PC-3 (cell line): ENCODE measurements around the gene FUBP3. TPM values are rescaled to one million over a fixed set of nuclear protein-coding genes. Genes with fewer than 3 reads are reported as not detected.

Experiments
- ATAC-seq: fragments of 200-7000 bp; cut with Tn5 transposase; 2 replicates; pipeline ENCODE4 v1.9.1; 2020; ENCODE audit warnings: mild to moderate bottlenecking, moderate library complexity
- BruUV-seq: library from RNA; stranded (reverse); fragments of 400-500 nt; replicated peaks from 2 replicates; lab custom pipeline; 2021; lab: Mats Ljungman, UMichigan
- CTCF ChIA-PET: fragments of 300-600 bp; sonication (Branson Sonifier 250); formaldehyde crosslinking; loops from one replicate; lab custom pipeline; 2022; ENCODE audit warnings: antibody characterized with exemption; lab: Charles Lee
- POLR2A ChIA-PET: fragments of 300-600 bp; sonication (Branson Sonifier 250); formaldehyde crosslinking; loops from one replicate; lab custom pipeline; 2022; ENCODE audit warnings: antibody characterized with exemption; ENCODE audit not compliant: unreplicated experiment; lab: Charles Lee
- DNase-seq: peaks from one replicate; pipeline ENCODE4 v3.0.0-alpha.2; 2015
- H2AFZ ChIP-seq: fragments of 300-600 bp; sonication (generic); 2 replicates; pipeline ENCODE4 v1.6.0; 2016; ENCODE audit warnings: antibody characterized with exemption, low read length
- H3F3A ChIP-seq: fragments of 300-600 bp; sonication (generic); one replicate; pipeline ENCODE4 v1.6.0; 2017; ENCODE audit warnings: antibody characterized with exemption, low read length, control low read depth, mild to moderate bottlenecking; ENCODE audit not compliant: unreplicated experiment
- H3K27ac ChIP-seq: fragments of 300-600 bp; sonication (generic); 2 replicates; pipeline ENCODE4 v1.5.1; 2016; ENCODE audit warnings: mild to moderate bottlenecking, low read length
- H3K27me3 ChIP-seq: fragments of 300-600 bp; sonication (generic); 2 replicates; pipeline ENCODE4 v1.6.1; 2016; ENCODE audit warnings: low read length, mixed read lengths
- H3K36me3 ChIP-seq: fragments of 300-600 bp; sonication (generic); 2 replicates; pipeline ENCODE4 v1.6.1; 2016; ENCODE audit warnings: low read depth, mixed run types, low read length, mixed read lengths
- H3K4me1 ChIP-seq: fragments of 300-600 bp; sonication (generic); 2 replicates; pipeline ENCODE4 v1.5.1; 2016; ENCODE audit warnings: low read length; ENCODE audit not compliant: insufficient read depth
- H3K4me2 ChIP-seq: fragments of 300-600 bp; sonication (generic); 2 replicates; pipeline ENCODE4 v1.6.0; 2016; ENCODE audit warnings: low read length
- H3K4me3 ChIP-seq: fragments of 300-600 bp; sonication (generic); 2 replicates; pipeline ENCODE4 v1.5.1; 2016; ENCODE audit warnings: mild to moderate bottlenecking, low read length, mixed read lengths
- H3K79me2 ChIP-seq: fragments of 300-600 bp; sonication (generic); 2 replicates; pipeline ENCODE4 v1.6.1; 2017; ENCODE audit warnings: low read length, mixed read lengths
- H3K9ac ChIP-seq: fragments of 300-600 bp; sonication (generic); 2 replicates; pipeline ENCODE4 v1.6.0; 2016; ENCODE audit warnings: mild to moderate bottlenecking, low read length
- H3K9me2 ChIP-seq: fragments of 300-600 bp; sonication (generic); replicated peaks from 2 replicates; pipeline ENCODE4 v1.6.1; 2016; ENCODE audit warnings: mixed run types, low read length, mixed read lengths
- H3K9me3 ChIP-seq: fragments of 300-600 bp; sonication (generic); 2 replicates; pipeline ENCODE4 v1.6.1; 2016; ENCODE audit warnings: low read length, mixed read lengths
- H4K20me1 ChIP-seq: fragments of 300-600 bp; sonication (generic); 2 replicates; pipeline ENCODE4 v1.6.1; 2016; ENCODE audit warnings: low read length, mixed read lengths
- EZH2 ChIP-seq: fragments of 300-600 bp; sonication (generic); IDR thresholded peaks from one replicate; pipeline ENCODE4 v1.6.1; 2017; ENCODE audit warnings: antibody characterized with exemption, mild to moderate bottlenecking, low read length; ENCODE audit not compliant: unreplicated experiment
- EZH2phosphoT487 ChIP-seq: fragments of 300-600 bp; sonication (generic); IDR thresholded peaks from 2 replicates; pipeline ENCODE4 v1.6.1; 2018; ENCODE audit warnings: mild to moderate bottlenecking, antibody characterized with exemption, low read length, borderline replicate concordance
- intact Hi-C: fragments of 100-400 bp; cut with micrococcal nuclease; formaldehyde crosslinking; loops from 2 replicates; pipeline ENCODE4 v1.9.0; 2023
- total RNA-seq: library from RNA; depleted of rRNA; stranded (reverse); fragments of >200 nt; gene quantifications from 2 replicates; pipeline ENCODE4 v1.2.3, GENCODE V29; 2014
- TF ChIP-seq, protein P1 (sequence below): fragments of 300-600 bp; sonication (generic); conservative IDR thresholded peaks from 2 replicates; pipeline ENCODE4 v1.5.1; 2017; ENCODE audit warnings: antibody characterized with exemption, low read depth, mild to moderate bottlenecking, low read length

The FUBP3 gene
- total RNA-seq, 1 experiment from 2014 or later, result 53.7 TPM

DNA sequence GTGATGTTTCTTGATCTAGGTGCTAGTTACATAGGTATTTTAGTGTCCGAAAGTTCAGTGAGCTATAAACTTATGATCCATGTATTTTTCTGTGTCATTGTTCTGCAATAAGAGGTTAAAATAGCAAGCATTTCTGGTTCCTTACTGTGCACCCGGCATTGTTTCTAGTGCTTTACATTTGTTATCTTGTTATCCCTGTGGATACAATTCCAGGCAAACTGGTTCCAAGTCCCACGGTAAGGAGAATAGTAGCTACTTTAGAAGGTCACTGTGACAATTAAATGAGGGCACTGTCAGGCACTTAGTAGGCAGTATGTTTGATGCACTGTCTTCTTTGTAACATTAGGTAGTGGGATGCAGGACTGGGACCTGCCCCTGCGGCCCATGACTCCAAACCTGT is 9.0 kb downstream of the FUBP3 start:
- Histone ChIP-seq H3K4me3 (no peak overlapping the region), H3K9ac (no peak overlapping the region), H3K9me3 (no peaks in the 10 kb centered on the region), H3K36me3 (peaks cover 7% of the 10 kb centered on the region; the same call in 1 of the 2 replicates), H4K20me1 (0 out of 2 replicates have a peak, but pooled peaks cover 5% of the 10 kb centered on the region), H3K27me3 (no peaks in the 10 kb centered on the region), H2AFZ (no peak overlapping the region), H3K9me2 (no peaks in the 10 kb centered on the region), H3K4me1 (no peaks in the 10 kb centered on the region), H3K4me2 (no peak overlapping the region), H3F3A (no peaks in the 10 kb centered on the region), H3K79me2 (peaks cover 87% of the 10 kb centered on the region), H3K27ac (no peak overlapping the region)
- POLR2A ChIA-PET, result no interaction called here
- no peak for TF ChIP-seq EZH2phosphoT487
- TF ChIP-seq, protein P1, sequence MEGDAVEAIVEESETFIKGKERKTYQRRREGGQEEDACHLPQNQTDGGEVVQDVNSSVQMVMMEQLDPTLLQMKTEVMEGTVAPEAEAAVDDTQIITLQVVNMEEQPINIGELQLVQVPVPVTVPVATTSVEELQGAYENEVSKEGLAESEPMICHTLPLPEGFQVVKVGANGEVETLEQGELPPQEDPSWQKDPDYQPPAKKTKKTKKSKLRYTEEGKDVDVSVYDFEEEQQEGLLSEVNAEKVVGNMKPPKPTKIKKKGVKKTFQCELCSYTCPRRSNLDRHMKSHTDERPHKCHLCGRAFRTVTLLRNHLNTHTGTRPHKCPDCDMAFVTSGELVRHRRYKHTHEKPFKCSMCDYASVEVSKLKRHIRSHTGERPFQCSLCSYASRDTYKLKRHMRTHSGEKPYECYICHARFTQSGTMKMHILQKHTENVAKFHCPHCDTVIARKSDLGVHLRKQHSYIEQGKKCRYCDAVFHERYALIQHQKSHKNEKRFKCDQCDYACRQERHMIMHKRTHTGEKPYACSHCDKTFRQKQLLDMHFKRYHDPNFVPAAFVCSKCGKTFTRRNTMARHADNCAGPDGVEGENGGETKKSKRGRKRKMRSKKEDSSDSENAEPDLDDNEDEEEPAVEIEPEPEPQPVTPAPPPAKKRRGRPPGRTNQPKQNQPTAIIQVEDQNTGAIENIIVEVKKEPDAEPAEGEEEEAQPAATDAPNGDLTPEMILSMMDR, result no peak
- no peak for TF ChIP-seq EZH2
- ATAC-seq, result no peak
- intact Hi-C loops, result no loop called here
- no TSS peak for BruUV-seq
- no peak for DNase-seq
- CTCF ChIA-PET, result no interaction called here

GRCh38 chr9:130589754-130590153 is 10.4 kb downstream of the FUBP3 start:
- CTCF ChIA-PET, result no interaction called here
- H3K79me2 ChIP-seq, result peaks cover 81% of the 10 kb centered on the region
- no peak overlapping the region for H3K9ac ChIP-seq
- no peak overlapping the region for H3K27ac ChIP-seq
- BruUV-seq, result no TSS peak
- 0 out of 2 replicates have a peak, but pooled peaks cover 5% of the 10 kb centered on the region for H4K20me1 ChIP-seq
- no peaks in the 10 kb centered on the region for H3K9me3 ChIP-seq
- peaks cover 7% of the 10 kb centered on the region; the same call in 1 of the 2 replicates for H3K36me3 ChIP-seq
- H3K4me3 ChIP-seq, result no peak overlapping the region
- no peaks in the 10 kb centered on the region for H3K27me3 ChIP-seq
- intact Hi-C loops, result no loop called here
- no peaks in the 10 kb centered on the region for H3K9me2 ChIP-seq
- ATAC-seq, result no peak
- TF ChIP-seq, protein P1, result no peak
- TF ChIP-seq EZH2phosphoT487 (no peak), EZH2 (no peak)
- no peaks in the 10 kb centered on the region for H3F3A ChIP-seq
- no peak for DNase-seq
- H2AFZ ChIP-seq, result no peak overlapping the region
- POLR2A ChIA-PET, result no interaction called here
- H3K4me2 ChIP-seq, result no peak overlapping the region
- H3K4me1 ChIP-seq, result no peaks in the 10 kb centered on the region

- Histone ChIP-seq H3K79me2 (peaks cover 75% of the 10 kb centered on the region), H3K9ac (no peak overlapping the region), H3K4me1 (no peaks in the 10 kb centered on the region), H3K4me2 (no peak overlapping the region), H3K27ac (no peak overlapping the region), H3K9me2 (no peaks in the 10 kb centered on the region), H3K36me3 (peaks cover 7% of the 10 kb centered on the region; the same call in 1 of the 2 replicates), H3K9me3 (no peaks in the 10 kb centered on the region), H4K20me1 (0 out of 2 replicates have a peak, but pooled peaks cover 5% of the 10 kb centered on the region), H3F3A (no peaks in the 10 kb centered on the region), H3K4me3 (no peak overlapping the region), H2AFZ (no peak overlapping the region), H3K27me3 (no peaks in the 10 kb centered on the region)
- CTCF ChIA-PET, result no interaction called here
- DNase-seq (no peak), ATAC-seq (no peak)
- BruUV-seq, result no TSS peak
- intact Hi-C loops, result no loop called here
- POLR2A ChIA-PET, result no interaction called here
- TF ChIP-seq EZH2phosphoT487, result no peak
Observed at GRCh38 chr9:130590305-130590704, 10.9 kb downstream of the FUBP3 start.
